ENCODE results near the gene CDCP1.
"Not testable (repeated sequence)": the region's sequence is repeated elsewhere in the genome, so short reads cannot be mapped to it uniquely, and the experiment has no call there.

Gene CDCP1

GRCh38 chr3:45056608-45057301 is 89.4 kb downstream of the CDCP1 start:
- TF ChIP-seq POLR2AphosphoS5 (IDR thresholded peaks at IDR 0.05; ENCODE audit: low read depth, low read length) (no peak), TAF1 (IDR thresholded peaks at IDR 0.05; ENCODE audit: borderline replicate concordance, low read depth, low read length) (no peak), POLR2A (IDR thresholded peaks at IDR 0.05; ENCODE audit: low read depth, low read length) (no peak)
- DNase-seq (ENCODE audit: insufficient read length) = no peak
- FAIRE-seq = no peak

- TF ChIP-seq POLR2A (IDR thresholded peaks at IDR 0.05; ENCODE audit: low read depth, low read length) (no peak), POLR2AphosphoS5 (IDR thresholded peaks at IDR 0.05; ENCODE audit: low read depth, low read length) (no peak), TAF1 (IDR thresholded peaks at IDR 0.05; ENCODE audit: borderline replicate concordance, low read depth, low read length) (no peak)
- no peak for DNase-seq (ENCODE audit: insufficient read length)
- no peak for FAIRE-seq
Observed at GRCh38 chr3:45055411-45056143, 90.6 kb downstream of the CDCP1 start.

- FAIRE-seq (no peak), DNase-seq (ENCODE audit: insufficient read length) (no peak)
- TF ChIP-seq POLR2A (IDR thresholded peaks at IDR 0.05; ENCODE audit: low read depth, low read length) (no peak), TAF1 (IDR thresholded peaks at IDR 0.05; ENCODE audit: borderline replicate concordance, low read depth, low read length) (no peak), POLR2AphosphoS5 (IDR thresholded peaks at IDR 0.05; ENCODE audit: low read depth, low read length) (no peak)
Observed at GRCh38 chr3:45055032-45055410, 91.2 kb downstream of the CDCP1 start.

- no peak for TF ChIP-seq TAF1 (IDR thresholded peaks at IDR 0.05; ENCODE audit: borderline replicate concordance, low read depth, low read length)
- DNase-seq (ENCODE audit: insufficient read length) (no peak), FAIRE-seq (no peak)
Observed at GRCh38 chr3:45054196-45054857, 91.9 kb downstream of the CDCP1 start.

GRCh38 chr3:45053805-45054195 is 92.4 kb downstream of the CDCP1 start:
- not testable (repeated sequence) for FAIRE-seq; DNase-seq (ENCODE audit: insufficient read length)

GRCh38 chr3:45051685-45052084 is 94.5 kb downstream of the CDCP1 start:
- DNase-seq (ENCODE audit: insufficient read length) = no peak
- TF ChIP-seq TAF1 (IDR thresholded peaks at IDR 0.05; ENCODE audit: borderline replicate concordance, low read depth, low read length) (no peak), POLR2A (IDR thresholded peaks at IDR 0.05; ENCODE audit: low read depth, low read length) (no peak), POLR2AphosphoS5 (IDR thresholded peaks at IDR 0.05; ENCODE audit: low read depth, low read length) (no peak)
- no peak for FAIRE-seq

- FAIRE-seq (no peak), DNase-seq (ENCODE audit: insufficient read length) (no peak)
- TF ChIP-seq POLR2A (IDR thresholded peaks at IDR 0.05; ENCODE audit: low read depth, low read length) (no peak), POLR2AphosphoS5 (IDR thresholded peaks at IDR 0.05; ENCODE audit: low read depth, low read length) (no peak), TAF1 (IDR thresholded peaks at IDR 0.05; ENCODE audit: borderline replicate concordance, low read depth, low read length) (no peak)
Observed at GRCh38 chr3:45049807-45050206, 96.4 kb downstream of the CDCP1 start.

GRCh38 chr3:45048244-45048643 is 97.9 kb downstream of the CDCP1 start:
- DNase-seq (ENCODE audit: insufficient read length) = no peak
- TF ChIP-seq POLR2AphosphoS5 (IDR thresholded peaks at IDR 0.05; ENCODE audit: low read depth, low read length) = no peak
- TF ChIP-seq TAF1 (IDR thresholded peaks at IDR 0.05; ENCODE audit: borderline replicate concordance, low read depth, low read length) = no peak
- no peak for TF ChIP-seq POLR2A (IDR thresholded peaks at IDR 0.05; ENCODE audit: low read depth, low read length)
- FAIRE-seq = no peak

- DNase-seq (ENCODE audit: insufficient read length) = no peak
- no peak for FAIRE-seq
- TF ChIP-seq POLR2A (IDR thresholded peaks at IDR 0.05; ENCODE audit: low read depth, low read length) (no peak), TAF1 (IDR thresholded peaks at IDR 0.05; ENCODE audit: borderline replicate concordance, low read depth, low read length) (no peak), POLR2AphosphoS5 (IDR thresholded peaks at IDR 0.05; ENCODE audit: low read depth, low read length) (no peak)
Observed at GRCh38 chr3:45043728-45044299, 102.4 kb downstream of the CDCP1 start.

- TF ChIP-seq POLR2AphosphoS5 (IDR thresholded peaks at IDR 0.05; ENCODE audit: low read depth, low read length) (no peak), TAF1 (IDR thresholded peaks at IDR 0.05; ENCODE audit: borderline replicate concordance, low read depth, low read length) (no peak), POLR2A (IDR thresholded peaks at IDR 0.05; ENCODE audit: low read depth, low read length) (no peak)
- FAIRE-seq = no peak
- DNase-seq (ENCODE audit: insufficient read length) = no peak
Observed at GRCh38 chr3:45042162-45042561, 104.0 kb downstream of the CDCP1 start.

GRCh38 chr3:45041666-45042065 is 104.5 kb downstream of the CDCP1 start:
- DNase-seq (ENCODE audit: insufficient read length) = no peak
- TF ChIP-seq POLR2A (IDR thresholded peaks at IDR 0.05; ENCODE audit: low read depth, low read length) = no peak
- no peak for TF ChIP-seq POLR2AphosphoS5 (IDR thresholded peaks at IDR 0.05; ENCODE audit: low read depth, low read length)
- no peak for TF ChIP-seq TAF1 (IDR thresholded peaks at IDR 0.05; ENCODE audit: borderline replicate concordance, low read depth, low read length)
- no peak for FAIRE-seq
